ENCODE data around the gene ADAMTS14. TPM values are rescaled to one million over a fixed set of nuclear protein-coding genes. Genes with fewer than 3 reads are reported as not detected.

The ADAMTS14 gene
- polyA plus RNA-seq, 1 donor (not counting 4 experiments of a cell fraction or from before 2014, with no cell fraction given): 0.09 TPM

GRCh38 chr10:70791386-70792039 lies 119.2 kb downstream of the ADAMTS14 start:
- no peak overlapping the region for H2AFZ ChIP-seq (ENCODE audit: control insufficient read depth, low read length)
- no peak overlapping the region for H3K9ac ChIP-seq (ENCODE audit: control insufficient read depth, extremely low read depth, insufficient read depth, low read length)
- no peak overlapping the region for H3K4me2 ChIP-seq (ENCODE audit: control insufficient read depth, extremely low read depth, insufficient read depth, low read depth, low read length)
- H3K79me2 ChIP-seq (ENCODE audit: control insufficient read depth, insufficient read depth, low read length): no peaks in the 10 kb centered on the region
- peaks cover 2% of the 10 kb centered on the region for H3K4me1 ChIP-seq (ENCODE audit: control insufficient read depth, extremely low read depth, insufficient read depth, low read length)
- DNase-seq (ENCODE audit: low read depth, low spot score) (no peak), FAIRE-seq (no peak)
- H3K36me3 ChIP-seq (ENCODE audit: control insufficient read depth in 2 of 2, extremely low read depth in 1 of 2, insufficient read depth in 2 of 2, low read length in 2 of 2): no peaks in the 10 kb centered on the region
- no peaks in the 10 kb centered on the region for H4K20me1 ChIP-seq (ENCODE audit: control insufficient read depth, extremely low read depth, insufficient read depth, low read length)
- dilution Hi-C loops (cut with MboI; ENCODE audit: extremely low pct_ligation_motif_present, low sequenced_read_pairs): no loop called here
- no peak overlapping the region for H3K27ac ChIP-seq (ENCODE audit: control insufficient read depth, insufficient read depth, low read length)
- peaks cover 5% of the 10 kb centered on the region for H3K27me3 ChIP-seq (ENCODE audit: control insufficient read depth, extremely low read depth, insufficient read depth, low read length)
- no peak overlapping the region for H3K4me3 ChIP-seq (ENCODE audit: control insufficient read depth in 2 of 3, extremely low read depth in 1 of 3, insufficient read depth in 2 of 3, low read depth in 1 of 3, low read length in 3 of 3)
- no peaks in the 10 kb centered on the region for H3K9me1 ChIP-seq (ENCODE audit: control insufficient read depth, extremely low read depth, insufficient read depth, low read length)
- no peaks in the 10 kb centered on the region for H3K9me3 ChIP-seq (ENCODE audit: control insufficient read depth, low read depth, low read length)
- TF ChIP-seq EZH2 (IDR thresholded peaks at IDR 0.05; ENCODE audit: low read length) (no peak), CTCF (optimal IDR thresholded peaks at IDR 0.05 in 1 of 3, IDR thresholded peaks at IDR 0.05 in 1 of 3, conservative IDR thresholded peaks at IDR 0.05 in 1 of 3; ENCODE audit: extremely low read depth in 1 of 3, insufficient read depth in 2 of 3, low read length in 3 of 3) (no peak)

DNA sequence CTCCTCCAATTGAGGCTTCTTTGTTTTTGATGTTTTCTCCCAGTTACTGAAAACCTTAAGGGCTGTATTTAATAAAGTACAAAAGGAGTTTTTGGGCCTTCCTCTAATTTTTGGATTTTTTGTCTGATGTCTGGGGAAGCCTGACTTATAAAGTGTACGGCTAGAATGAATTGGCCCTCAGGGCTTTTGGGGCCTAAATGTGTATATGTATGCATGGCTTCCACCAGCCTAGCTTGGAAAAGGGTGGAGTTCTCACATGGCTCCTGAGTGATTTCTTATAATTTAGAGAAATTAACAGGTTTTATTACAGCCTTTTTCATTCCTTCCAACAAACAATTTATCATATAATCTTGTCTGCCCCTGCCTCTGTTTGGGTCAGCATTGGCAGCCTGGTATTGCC lies 123.3 kb downstream of the ADAMTS14 start:
- Histone ChIP-seq H2AFZ (ENCODE audit: control insufficient read depth, low read length) (no peak overlapping the region), H3K27ac (ENCODE audit: control insufficient read depth, insufficient read depth, low read length) (no peak overlapping the region), H3K79me2 (ENCODE audit: control insufficient read depth, insufficient read depth, low read length) (no peaks in the 10 kb centered on the region), H3K9me1 (ENCODE audit: control insufficient read depth, extremely low read depth, insufficient read depth, low read length) (no peaks in the 10 kb centered on the region), H3K9me3 (ENCODE audit: control insufficient read depth, low read depth, low read length) (no peaks in the 10 kb centered on the region), H3K4me1 (ENCODE audit: control insufficient read depth, extremely low read depth, insufficient read depth, low read length) (no peaks in the 10 kb centered on the region), H3K36me3 (ENCODE audit: control insufficient read depth in 2 of 2, extremely low read depth in 1 of 2, insufficient read depth in 2 of 2, low read length in 2 of 2) (no peaks in the 10 kb centered on the region), H3K4me2 (ENCODE audit: control insufficient read depth, extremely low read depth, insufficient read depth, low read depth, low read length) (no peak overlapping the region), H3K27me3 (ENCODE audit: control insufficient read depth, extremely low read depth, insufficient read depth, low read length) (peaks cover 12% of the 10 kb centered on the region), H4K20me1 (ENCODE audit: control insufficient read depth, extremely low read depth, insufficient read depth, low read length) (no peaks in the 10 kb centered on the region), H3K9ac (ENCODE audit: control insufficient read depth, extremely low read depth, insufficient read depth, low read length) (no peak overlapping the region), H3K4me3 (ENCODE audit: control insufficient read depth in 2 of 3, extremely low read depth in 1 of 3, insufficient read depth in 2 of 3, low read depth in 1 of 3, low read length in 3 of 3) (no peak overlapping the region)
- DNase-seq (ENCODE audit: low read depth, low spot score) (no peak), FAIRE-seq (no peak)
- no peak for TF ChIP-seq CTCF (optimal IDR thresholded peaks at IDR 0.05 in 1 of 3, IDR thresholded peaks at IDR 0.05 in 1 of 3, conservative IDR thresholded peaks at IDR 0.05 in 1 of 3; ENCODE audit: extremely low read depth in 1 of 3, insufficient read depth in 2 of 3, low read length in 3 of 3)
- dilution Hi-C loops (cut with MboI; ENCODE audit: extremely low pct_ligation_motif_present, low sequenced_read_pairs): no loop called here
